ENCODE data around the gene ABCA13. TPM values are rescaled to one million over a fixed set of nuclear protein-coding genes. Genes with fewer than 3 reads are reported as not detected.

The ABCA13 gene
- total RNA-seq, 1 experiment from 2014 or later: 2.1 TPM

- Histone ChIP-seq H3K9ac (ENCODE audit: low read length) (no peak overlapping the region), H3K4me2 (ENCODE audit: low read length) (no peak overlapping the region), H3K27ac (ENCODE audit: low read length) (no peak overlapping the region), H3K9me2 (replicated peaks; ENCODE audit: low read length) (no peaks in the 10 kb centered on the region), H3K9me3 (ENCODE audit: low read length) (no peaks in the 10 kb centered on the region), H3K27me3 (ENCODE audit: low read length) (no peaks in the 10 kb centered on the region), H4K20me1 (ENCODE audit: low read length) (no peaks in the 10 kb centered on the region), H2AFZ (ENCODE audit: low read length) (no peak overlapping the region), H3K79me2 (ENCODE audit: low read length) (no peaks in the 10 kb centered on the region), H3K36me3 (ENCODE audit: low read depth, low read length) (no peaks in the 10 kb centered on the region), H3F3A (ENCODE audit: low read length, unreplicated experiment) (no peaks in the 10 kb centered on the region), H3K4me3 (ENCODE audit: low read length) (no peak overlapping the region), H3K4me1 (ENCODE audit: insufficient read depth, low read length) (no peaks in the 10 kb centered on the region)
- no peak for ATAC-seq
- no peak for TF ChIP-seq EZH2phosphoT487 (IDR thresholded peaks at IDR 0.05; ENCODE audit: borderline replicate concordance, low read length)
- TF ChIP-seq CTCF (conservative IDR thresholded peaks at IDR 0.05; ENCODE audit: low read depth, low read length): no peak
- no peak for TF ChIP-seq EZH2 (IDR thresholded peaks at IDR 0.05; ENCODE audit: low read length, unreplicated experiment)
- POLR2A ChIA-PET (ENCODE audit: unreplicated experiment): no interaction called here
- CTCF ChIA-PET: no interaction called here
- intact Hi-C loops (cut with micrococcal nuclease): no loop called here
- BruUV-seq (replicated peaks): no TSS peak
- no peak for DNase-seq
Measured at GRCh38 chr7:48628793-48629349, 457.6 kb downstream of the ABCA13 start.

GRCh38 chr7:48634116-48634632, 462.9 kb downstream of the ABCA13 start:
- Histone ChIP-seq H3K9me2 (replicated peaks; ENCODE audit: low read length) (no peaks in the 10 kb centered on the region), H3K9ac (ENCODE audit: low read length) (no peak overlapping the region), H3K4me1 (ENCODE audit: insufficient read depth, low read length) (peaks cover 21% of the 10 kb centered on the region), H3K4me3 (ENCODE audit: low read length) (no peak overlapping the region), H3K9me3 (ENCODE audit: low read length) (no peaks in the 10 kb centered on the region), H3K4me2 (ENCODE audit: low read length) (no peak overlapping the region), H4K20me1 (ENCODE audit: low read length) (no peaks in the 10 kb centered on the region), H3K79me2 (ENCODE audit: low read length) (no peaks in the 10 kb centered on the region), H3K27ac (ENCODE audit: low read length) (no peak overlapping the region), H3F3A (ENCODE audit: low read length, unreplicated experiment) (no peaks in the 10 kb centered on the region), H2AFZ (ENCODE audit: low read length) (no peak overlapping the region), H3K27me3 (ENCODE audit: low read length) (no peaks in the 10 kb centered on the region), H3K36me3 (ENCODE audit: low read depth, low read length) (no peaks in the 10 kb centered on the region)
- no TSS peak for BruUV-seq (replicated peaks)
- POLR2A ChIA-PET (ENCODE audit: unreplicated experiment): no interaction called here
- TF ChIP-seq CTCF (conservative IDR thresholded peaks at IDR 0.05; ENCODE audit: low read depth, low read length) (no peak), EZH2 (IDR thresholded peaks at IDR 0.05; ENCODE audit: low read length, unreplicated experiment) (no peak), EZH2phosphoT487 (IDR thresholded peaks at IDR 0.05; ENCODE audit: borderline replicate concordance, low read length) (no peak)
- no peak for DNase-seq
- CTCF ChIA-PET: no interaction called here
- no peak for ATAC-seq
- intact Hi-C loops (cut with micrococcal nuclease): loop anchor here (10.0 kb wide), 2 partner anchors 339 to 469 kb away; no protein-coding TSS in a partner anchor

GRCh38 chr7:48635796-48636195, 464.5 kb downstream of the ABCA13 start:
- BruUV-seq (replicated peaks): no TSS peak
- ATAC-seq: no peak
- Histone ChIP-seq H4K20me1 (ENCODE audit: low read length) (no peaks in the 10 kb centered on the region), H3K9me2 (replicated peaks; ENCODE audit: low read length) (no peaks in the 10 kb centered on the region), H3K4me1 (ENCODE audit: insufficient read depth, low read length) (peaks cover 21% of the 10 kb centered on the region), H3K36me3 (ENCODE audit: low read depth, low read length) (no peaks in the 10 kb centered on the region), H3K9me3 (ENCODE audit: low read length) (no peaks in the 10 kb centered on the region), H3K79me2 (ENCODE audit: low read length) (no peaks in the 10 kb centered on the region), H3K4me2 (ENCODE audit: low read length) (no peak overlapping the region), H3F3A (ENCODE audit: low read length, unreplicated experiment) (no peaks in the 10 kb centered on the region), H3K27me3 (ENCODE audit: low read length) (no peaks in the 10 kb centered on the region), H2AFZ (ENCODE audit: low read length) (no peak overlapping the region), H3K9ac (ENCODE audit: low read length) (no peak overlapping the region), H3K4me3 (ENCODE audit: low read length) (no peak overlapping the region), H3K27ac (ENCODE audit: low read length) (no peak overlapping the region)
- ChIA-PET CTCF (no interaction called here), POLR2A (ENCODE audit: unreplicated experiment) (interaction anchor here (0.6 kb wide), 1 partner anchor 29 kb away, joined by 5 read pairs; no protein-coding TSS in a partner anchor)
- TF ChIP-seq CTCF (conservative IDR thresholded peaks at IDR 0.05; ENCODE audit: low read depth, low read length): no peak
- no peak for TF ChIP-seq EZH2phosphoT487 (IDR thresholded peaks at IDR 0.05; ENCODE audit: borderline replicate concordance, low read length)
- no peak for TF ChIP-seq EZH2 (IDR thresholded peaks at IDR 0.05; ENCODE audit: low read length, unreplicated experiment)
- DNase-seq: no peak
- intact Hi-C loops (cut with micrococcal nuclease): loop anchor here (5.0 to 10.0 kb wide), 3 partner anchors 242 to 471 kb away; no protein-coding TSS in a partner anchor

All from PC-3 (cell line).